ENCODE data around the gene FOXP2. TPM values are rescaled to one million over a fixed set of nuclear protein-coding genes. Genes with fewer than 3 reads are reported as not detected.
A peak's percentile ranks its signal among the peaks of the same experiment; 100 is the strongest.

Gene FOXP2
- total RNA-seq, 1 donor from 2014 or later, result 24.0 TPM

DNA sequence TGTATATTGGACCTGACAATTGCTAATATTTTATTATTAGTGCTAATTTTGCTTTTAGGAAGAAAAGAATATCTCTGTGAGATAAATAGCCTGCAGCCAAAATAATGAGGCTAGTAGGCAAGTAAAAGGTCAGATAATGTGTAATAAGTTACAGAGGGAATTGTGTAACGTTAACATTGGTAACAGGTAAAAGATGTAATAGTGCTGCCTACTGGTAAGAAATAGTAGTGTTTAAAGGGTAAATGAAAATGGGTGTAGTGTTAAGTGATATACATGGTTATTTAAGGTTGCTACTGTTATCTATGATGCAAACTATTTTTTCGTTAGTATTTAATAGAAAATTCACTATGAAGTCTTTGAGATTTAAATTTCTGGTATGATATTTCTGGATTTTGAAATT is 9.2 kb upstream of the FOXP2 start:
- DNase-seq (ENCODE audit: extremely low spot score, unreplicated experiment), result no peak
- TF ChIP-seq, protein P1, sequence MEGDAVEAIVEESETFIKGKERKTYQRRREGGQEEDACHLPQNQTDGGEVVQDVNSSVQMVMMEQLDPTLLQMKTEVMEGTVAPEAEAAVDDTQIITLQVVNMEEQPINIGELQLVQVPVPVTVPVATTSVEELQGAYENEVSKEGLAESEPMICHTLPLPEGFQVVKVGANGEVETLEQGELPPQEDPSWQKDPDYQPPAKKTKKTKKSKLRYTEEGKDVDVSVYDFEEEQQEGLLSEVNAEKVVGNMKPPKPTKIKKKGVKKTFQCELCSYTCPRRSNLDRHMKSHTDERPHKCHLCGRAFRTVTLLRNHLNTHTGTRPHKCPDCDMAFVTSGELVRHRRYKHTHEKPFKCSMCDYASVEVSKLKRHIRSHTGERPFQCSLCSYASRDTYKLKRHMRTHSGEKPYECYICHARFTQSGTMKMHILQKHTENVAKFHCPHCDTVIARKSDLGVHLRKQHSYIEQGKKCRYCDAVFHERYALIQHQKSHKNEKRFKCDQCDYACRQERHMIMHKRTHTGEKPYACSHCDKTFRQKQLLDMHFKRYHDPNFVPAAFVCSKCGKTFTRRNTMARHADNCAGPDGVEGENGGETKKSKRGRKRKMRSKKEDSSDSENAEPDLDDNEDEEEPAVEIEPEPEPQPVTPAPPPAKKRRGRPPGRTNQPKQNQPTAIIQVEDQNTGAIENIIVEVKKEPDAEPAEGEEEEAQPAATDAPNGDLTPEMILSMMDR (conservative IDR thresholded peaks at IDR 0.05), result peak; percentile 71
- H3K27ac Mint-ChIP-seq, result no peak overlapping the region
- no peak overlapping the region for H3K4me3 Mint-ChIP-seq
- no peaks in the 10 kb centered on the region for H3K4me1 Mint-ChIP-seq (ENCODE audit: unreplicated experiment)
- H3K9me3 Mint-ChIP-seq, result no peaks in the 10 kb centered on the region
- H3K36me3 Mint-ChIP-seq, result no peaks in the 10 kb centered on the region
- H3K27me3 Mint-ChIP-seq, result peaks cover 10% of the 10 kb centered on the region

DNA sequence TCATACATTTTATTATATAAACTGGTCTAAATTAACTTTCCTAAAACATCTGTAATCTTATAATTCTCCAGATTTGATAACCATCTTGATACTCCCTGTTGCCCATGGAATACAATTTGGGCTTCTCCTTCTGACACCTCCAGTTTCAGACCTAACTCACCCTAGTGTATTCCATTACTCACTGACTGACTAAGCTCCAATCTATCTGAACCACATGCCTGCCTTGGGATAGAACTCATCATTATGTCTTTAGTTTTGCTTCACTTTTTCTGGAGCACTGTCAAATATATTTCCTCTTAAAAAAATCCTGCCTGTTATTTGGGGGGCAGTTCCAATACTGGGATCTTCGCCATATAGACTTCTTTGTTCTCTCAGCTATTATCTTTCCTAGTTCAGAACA is 4.9 kb upstream of the FOXP2 start:
- H3K4me3 Mint-ChIP-seq, result no peak overlapping the region

DNA sequence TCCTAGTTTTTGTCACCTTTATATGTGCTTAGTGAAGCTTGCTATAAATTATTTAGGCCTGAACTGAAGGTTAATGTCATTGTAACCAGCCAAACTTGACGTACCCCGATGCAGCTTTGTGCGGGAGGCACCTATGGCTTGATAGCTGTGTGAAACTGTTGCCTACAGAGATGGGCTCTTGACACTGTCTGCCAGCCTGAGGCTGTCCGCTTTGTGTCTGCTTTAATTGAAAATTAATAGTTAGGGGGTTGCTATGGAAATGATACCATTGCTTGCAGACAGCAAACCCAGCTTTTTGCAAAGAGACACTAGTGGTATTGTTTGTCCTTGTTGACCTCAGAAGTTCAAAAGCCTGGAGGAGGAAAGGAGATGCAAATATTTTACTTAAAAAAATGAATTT is 2.1 kb upstream of the FOXP2 start:
- H3K9me3 Mint-ChIP-seq, result no peaks in the 10 kb centered on the region
- H3K4me1 Mint-ChIP-seq (ENCODE audit: unreplicated experiment), result peaks cover 15% of the 10 kb centered on the region
- H3K27me3 Mint-ChIP-seq, result peaks cover 20% of the 10 kb centered on the region
- TF ChIP-seq, protein P1 (conservative IDR thresholded peaks at IDR 0.05), result no peak
- H3K4me3 Mint-ChIP-seq, result no peak overlapping the region
- no peak for DNase-seq (ENCODE audit: extremely low spot score, unreplicated experiment)
- H3K27ac Mint-ChIP-seq, result no peak overlapping the region
- H3K36me3 Mint-ChIP-seq, result no peaks in the 10 kb centered on the region

More for the DNA sequence above, 4.9 kb upstream of the FOXP2 start:
- Mint-ChIP-seq H3K9me3 (no peaks in the 10 kb centered on the region), H3K4me1 (ENCODE audit: unreplicated experiment) (peaks cover 7% of the 10 kb centered on the region), H3K36me3 (no peaks in the 10 kb centered on the region), H3K27ac (no peak overlapping the region), H3K27me3 (peaks cover 16% of the 10 kb centered on the region)
- TF ChIP-seq, protein P1 (conservative IDR thresholded peaks at IDR 0.05), result no peak
- DNase-seq (ENCODE audit: extremely low spot score, unreplicated experiment), result no peak

DNA sequence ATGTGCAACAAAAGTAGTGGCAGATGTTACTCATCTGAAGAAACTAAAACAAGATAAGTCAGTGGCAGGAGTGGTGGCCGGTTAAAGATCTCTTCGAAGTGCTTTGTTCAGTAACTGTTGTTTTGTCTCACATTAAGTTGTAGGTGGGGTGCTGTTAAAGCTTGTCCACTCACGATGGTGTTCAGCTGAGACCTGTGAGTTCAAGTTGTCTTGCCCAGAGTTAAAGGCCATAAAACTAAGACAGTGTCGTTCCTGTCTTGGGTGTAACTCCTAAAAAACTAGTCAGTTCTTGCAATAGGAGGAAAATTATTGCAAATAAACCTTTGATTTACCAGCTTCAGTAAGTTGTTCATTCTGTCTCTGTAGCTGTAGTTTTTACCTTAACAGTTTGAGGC is 857 bp upstream of the FOXP2 start:
- Mint-ChIP-seq H3K36me3 (no peaks in the 10 kb centered on the region), H3K9me3 (no peaks in the 10 kb centered on the region), H3K4me3 (no peak overlapping the region), H3K4me1 (ENCODE audit: unreplicated experiment) (peaks cover 27% of the 10 kb centered on the region), H3K27me3 (peaks cover 25% of the 10 kb centered on the region), H3K27ac (no peak overlapping the region)
- TF ChIP-seq, protein P1 (conservative IDR thresholded peaks at IDR 0.05), result no peak
- DNase-seq (ENCODE audit: extremely low spot score, unreplicated experiment), result no peak

DNA sequence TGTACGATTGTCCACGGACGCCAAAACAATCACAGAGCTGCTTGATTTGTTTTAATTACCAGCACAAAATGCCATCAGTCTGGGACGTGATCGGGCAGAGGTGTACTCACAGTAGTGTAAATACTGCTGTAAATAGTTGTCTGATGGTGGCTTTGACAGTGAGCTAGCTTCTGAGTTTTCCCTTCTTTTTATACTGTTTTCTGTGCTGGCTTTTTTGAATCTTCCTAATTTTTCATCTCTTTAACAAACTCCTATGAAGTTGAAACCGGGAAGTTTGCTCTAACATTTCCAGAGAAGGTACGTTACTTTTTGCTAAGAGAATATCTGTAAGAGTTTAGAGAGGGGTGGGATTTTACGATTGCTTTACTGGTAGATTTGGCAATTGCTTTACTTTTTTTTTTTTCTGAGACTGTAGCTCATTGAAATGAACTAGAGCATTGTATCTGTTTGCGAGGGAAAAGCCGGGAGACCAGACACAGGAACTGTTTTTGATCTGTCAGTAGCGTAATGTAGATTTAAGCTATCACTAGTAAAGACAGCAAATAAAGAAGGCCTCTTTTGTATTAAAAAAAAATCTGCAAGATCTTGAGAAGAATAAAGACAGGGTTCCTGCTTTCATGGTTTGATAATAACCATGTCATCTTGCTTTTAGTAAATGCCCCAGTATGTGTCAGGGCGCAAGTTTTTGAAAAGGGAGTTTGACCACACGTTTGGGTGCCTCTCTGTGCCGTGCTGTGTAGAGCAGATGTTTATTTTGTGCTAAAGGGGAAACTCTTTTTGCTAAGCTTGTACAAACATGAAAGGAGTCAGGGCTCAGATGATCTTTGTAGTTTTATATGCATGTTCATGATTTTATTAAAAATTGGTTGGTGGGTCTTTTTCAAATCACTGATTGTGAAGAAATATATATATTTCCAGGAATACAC is 712 bp downstream of the FOXP2 start:
- Mint-ChIP-seq H3K27ac (no peak overlapping the region), H3K4me3 (no peak overlapping the region), H3K4me1 (ENCODE audit: unreplicated experiment) (peaks cover 34% of the 10 kb centered on the region), H3K9me3 (no peaks in the 10 kb centered on the region), H3K36me3 (no peaks in the 10 kb centered on the region), H3K27me3 (peaks cover 18% of the 10 kb centered on the region)
- no peak for DNase-seq (ENCODE audit: extremely low spot score, unreplicated experiment)
- TF ChIP-seq, protein P1 (conservative IDR thresholded peaks at IDR 0.05), result no peak
